Activated naive CD8-positive, alpha-beta T cell (primary cell): Measurements from ENCODE around the gene GPRIN3.
A peak's percentile ranks its signal among the peaks of the same experiment; 100 is the strongest.
"Not testable (repeated sequence)": the region's sequence is repeated elsewhere in the genome, so short reads cannot be mapped to it uniquely, and the experiment has no call there.

ENCODE experiments used
- H3K27ac Mint-ChIP-seq: one replicate; pipeline ENCODE4 v1.8.0; 2021; ENCODE audit warnings: mixed read lengths
- H3K27me3 Mint-ChIP-seq: one replicate; pipeline ENCODE4 v1.8.0; 2021; ENCODE audit warnings: mixed read lengths
- H3K36me3 Mint-ChIP-seq: one replicate; pipeline ENCODE4 v1.8.0; 2021; ENCODE audit warnings: mixed read lengths
- H3K4me1 Mint-ChIP-seq: one replicate; pipeline ENCODE4 v1.8.0; 2021; ENCODE audit warnings: low read depth, mixed read lengths
- H3K4me3 Mint-ChIP-seq: one replicate; pipeline ENCODE4 v1.8.0; 2021; ENCODE audit warnings: mild to moderate bottlenecking, mixed read lengths
- H3K9me3 Mint-ChIP-seq: one replicate; pipeline ENCODE4 v1.8.0; 2021; ENCODE audit warnings: low read depth, mixed read lengths

The GPRIN3 gene

GRCh38 chr4:89268679-89269078, 38.9 kb downstream of the GPRIN3 start:
- H3K4me3 Mint-ChIP-seq, result no peak overlapping the region
- no peak overlapping the region for H3K27ac Mint-ChIP-seq
- peaks cover 7% of the 10 kb centered on the region for H3K9me3 Mint-ChIP-seq

DNA sequence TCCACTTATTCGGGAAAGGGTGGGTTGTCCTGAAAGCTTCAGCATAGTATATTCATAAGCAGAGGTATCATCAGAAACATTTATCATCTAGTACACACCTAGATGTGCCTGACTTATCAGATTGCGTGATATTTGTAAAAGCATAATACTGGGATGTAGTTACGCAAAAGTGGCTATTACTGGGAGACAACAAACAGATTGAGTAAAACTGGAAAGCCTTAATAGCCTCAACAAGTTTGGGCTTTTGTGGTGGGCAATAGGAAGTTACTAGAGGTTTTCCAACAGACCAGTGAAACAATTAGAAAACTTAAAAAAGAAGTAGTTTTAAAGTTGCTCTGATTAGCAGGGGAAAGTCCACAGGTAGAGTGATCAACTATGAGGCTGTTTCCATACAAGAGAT, 39.8 kb downstream of the GPRIN3 start:
- no peak overlapping the region for H3K27ac Mint-ChIP-seq
- no peak overlapping the region for H3K4me3 Mint-ChIP-seq
- H3K4me1 Mint-ChIP-seq, result peaks cover 50% of the 10 kb centered on the region
- H3K27me3 Mint-ChIP-seq, result no peaks in the 10 kb centered on the region
- peaks cover 14% of the 10 kb centered on the region for H3K36me3 Mint-ChIP-seq
- H3K9me3 Mint-ChIP-seq, result peaks cover 7% of the 10 kb centered on the region

More at GRCh38 chr4:89268679-89269078, 38.9 kb downstream of the GPRIN3 start:
- Mint-ChIP-seq H3K36me3 (peaks cover 13% of the 10 kb centered on the region), H3K27me3 (no peaks in the 10 kb centered on the region), H3K4me1 (peaks cover 50% of the 10 kb centered on the region)

DNA sequence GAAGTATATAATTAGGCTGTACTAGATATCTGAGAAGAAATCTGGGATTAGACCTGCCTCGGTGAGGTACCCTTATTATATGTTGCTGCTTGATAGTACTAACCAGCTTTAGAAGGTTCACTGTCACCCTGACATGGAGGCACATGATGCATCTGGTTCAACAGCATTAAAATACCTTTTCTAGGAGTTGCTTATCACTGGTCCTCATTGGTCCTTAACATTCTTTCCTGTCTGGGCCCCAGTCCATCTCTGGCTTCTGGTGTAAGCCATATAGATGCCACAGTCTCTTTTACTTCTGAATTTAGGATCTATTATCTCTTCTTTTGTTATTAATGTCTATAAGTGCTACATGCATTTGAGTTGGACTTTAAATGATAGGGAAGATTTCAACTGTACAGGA, 40.2 kb downstream of the GPRIN3 start:
- Mint-ChIP-seq H3K9me3 (peaks cover 7% of the 10 kb centered on the region), H3K27me3 (no peaks in the 10 kb centered on the region), H3K36me3 (peaks cover 14% of the 10 kb centered on the region), H3K27ac (no peak overlapping the region), H3K4me3 (no peak overlapping the region), H3K4me1 (peaks cover 46% of the 10 kb centered on the region)

GRCh38 chr4:89266128-89266527, 41.5 kb downstream of the GPRIN3 start:
- Mint-ChIP-seq H3K36me3 (peaks cover 14% of the 10 kb centered on the region), H3K9me3 (peaks cover 7% of the 10 kb centered on the region), H3K27ac (no peak overlapping the region), H3K4me1 (peaks cover 45% of the 10 kb centered on the region), H3K27me3 (no peaks in the 10 kb centered on the region), H3K4me3 (no peak overlapping the region)

DNA sequence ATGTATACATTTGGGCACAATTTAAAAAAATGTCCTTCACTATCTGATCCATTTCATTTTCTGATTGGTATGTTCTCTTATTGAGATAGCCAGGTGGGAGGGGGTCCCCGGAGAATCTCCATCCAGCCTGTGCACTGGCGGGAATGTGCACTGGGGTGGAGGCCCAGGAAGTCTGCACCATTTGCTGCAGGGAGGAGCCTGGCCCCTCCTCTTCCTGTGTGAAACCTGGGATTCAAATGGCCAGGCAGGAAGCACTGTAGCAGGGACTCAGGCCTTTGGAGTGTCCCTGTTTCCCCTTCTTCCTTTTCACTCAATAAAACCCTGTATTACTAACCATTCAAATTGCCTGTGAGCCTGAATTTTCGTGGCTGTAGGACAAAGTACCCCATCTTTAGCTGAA, 44.3 kb downstream of the GPRIN3 start:
- peaks cover 7% of the 10 kb centered on the region for H3K9me3 Mint-ChIP-seq
- H3K4me1 Mint-ChIP-seq, result peaks cover 55% of the 10 kb centered on the region
- peaks cover 8% of the 10 kb centered on the region for H3K36me3 Mint-ChIP-seq
- no peak overlapping the region for H3K27ac Mint-ChIP-seq
- no peak overlapping the region for H3K4me3 Mint-ChIP-seq
- no peaks in the 10 kb centered on the region for H3K27me3 Mint-ChIP-seq

GRCh38 chr4:89259301-89260028, 48.1 kb downstream of the GPRIN3 start:
- no peak overlapping the region for H3K4me3 Mint-ChIP-seq
- H3K9me3 Mint-ChIP-seq, result peaks cover 4% of the 10 kb centered on the region
- peaks cover 74% of the 10 kb centered on the region for H3K4me1 Mint-ChIP-seq
- no peaks in the 10 kb centered on the region for H3K27me3 Mint-ChIP-seq
- H3K27ac Mint-ChIP-seq, result peak overlapping the region; percentile 59
- peaks cover 5% of the 10 kb centered on the region for H3K36me3 Mint-ChIP-seq

DNA sequence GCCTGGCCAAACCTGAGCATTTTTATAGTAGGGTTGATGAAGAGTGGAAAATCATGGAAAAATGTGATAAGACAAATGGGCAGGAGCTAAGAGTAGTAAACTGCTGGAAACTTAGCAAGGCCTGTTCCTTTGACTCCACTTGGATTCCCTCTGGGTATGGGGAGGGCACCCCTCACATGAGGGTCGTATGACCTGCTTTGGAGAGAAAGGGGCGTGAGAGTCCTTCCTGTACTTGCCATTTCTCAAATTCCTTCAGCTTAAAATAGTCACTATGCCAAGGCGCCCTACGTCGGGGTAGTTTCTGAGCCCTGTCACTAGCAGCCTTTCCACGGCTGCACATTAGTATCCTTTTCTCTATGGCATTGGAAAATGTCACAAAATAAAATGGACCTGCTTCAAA, 49.1 kb downstream of the GPRIN3 start:
- no peaks in the 10 kb centered on the region for H3K9me3 Mint-ChIP-seq
- peaks cover 68% of the 10 kb centered on the region for H3K4me1 Mint-ChIP-seq
- no peaks in the 10 kb centered on the region for H3K36me3 Mint-ChIP-seq
- H3K4me3 Mint-ChIP-seq, result no peak overlapping the region
- H3K27me3 Mint-ChIP-seq, result no peaks in the 10 kb centered on the region
- H3K27ac Mint-ChIP-seq, result peak overlapping the region; percentile 4

GRCh38 chr4:89257376-89257775, 50.2 kb downstream of the GPRIN3 start:
- Mint-ChIP-seq H3K4me3 (no peak overlapping the region), H3K4me1 (peaks cover 69% of the 10 kb centered on the region), H3K27ac (peak overlapping the region; percentile 84), H3K9me3 (no peaks in the 10 kb centered on the region), H3K36me3 (no peaks in the 10 kb centered on the region), H3K27me3 (no peaks in the 10 kb centered on the region)

- H3K4me3 Mint-ChIP-seq, result no peak overlapping the region
- no peaks in the 10 kb centered on the region for H3K9me3 Mint-ChIP-seq
- peak overlapping the region; percentile 84 for H3K27ac Mint-ChIP-seq
- no peaks in the 10 kb centered on the region for H3K36me3 Mint-ChIP-seq
- no peaks in the 10 kb centered on the region for H3K27me3 Mint-ChIP-seq
- H3K4me1 Mint-ChIP-seq, result peaks cover 70% of the 10 kb centered on the region
These were observed 51.3 kb downstream of the GPRIN3 start for GRCh38 chr4:89256203-89256800.

DNA sequence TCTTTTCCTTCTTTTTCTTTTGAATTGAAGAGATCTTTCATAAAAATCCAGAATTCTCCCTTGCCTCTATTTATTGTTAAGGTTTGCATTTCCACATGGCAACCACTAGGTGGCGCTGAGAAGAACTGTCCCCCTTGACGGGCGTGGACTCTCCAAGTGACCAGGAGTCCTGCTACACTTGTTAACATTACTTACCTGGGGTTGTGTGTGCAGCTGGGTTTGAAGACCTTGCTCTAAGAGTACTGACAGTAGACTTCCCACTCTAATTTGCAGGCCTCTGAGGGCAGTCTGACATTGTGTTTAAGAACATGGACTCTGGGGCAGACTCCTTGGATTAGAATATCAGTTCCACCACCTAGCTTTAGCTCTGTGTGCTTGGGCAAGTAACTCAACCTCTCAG, 52.8 kb downstream of the GPRIN3 start:
- Mint-ChIP-seq H3K4me1 (peaks cover 58% of the 10 kb centered on the region), H3K9me3 (no peaks in the 10 kb centered on the region), H3K36me3 (no peaks in the 10 kb centered on the region), H3K27me3 (no peaks in the 10 kb centered on the region), H3K4me3 (no peak overlapping the region), H3K27ac (peak overlapping the region; percentile 17)

GRCh38 chr4:89254347-89254746, 53.3 kb downstream of the GPRIN3 start:
- not testable (repeated sequence) for H3K27ac Mint-ChIP-seq, H3K4me3 Mint-ChIP-seq, H3K27me3 Mint-ChIP-seq, H3K9me3 Mint-ChIP-seq, H3K36me3 Mint-ChIP-seq
- peaks cover 54% of the 10 kb centered on the region for H3K4me1 Mint-ChIP-seq

DNA sequence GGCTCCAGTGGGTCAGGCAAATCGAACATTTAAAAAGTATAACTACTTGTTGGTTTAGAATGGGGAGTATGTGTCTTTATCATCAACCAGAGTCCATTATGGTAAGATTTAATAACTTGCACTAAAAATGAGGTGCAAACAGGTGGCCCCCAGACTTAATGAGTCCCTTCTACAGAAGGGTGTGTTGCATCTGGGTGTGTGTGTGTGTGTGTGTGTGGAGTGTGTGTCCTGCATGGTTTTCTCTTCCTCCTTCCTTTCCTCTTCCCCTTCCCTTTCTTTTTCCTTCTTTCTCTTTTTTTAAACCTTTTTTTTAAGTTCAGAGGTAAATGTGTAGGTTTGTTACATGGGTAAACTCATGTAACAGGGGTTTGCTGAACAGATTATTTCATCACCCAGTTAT, 53.7 kb downstream of the GPRIN3 start:
- Mint-ChIP-seq H3K27me3 (no peaks in the 10 kb centered on the region), H3K4me3 (no peak overlapping the region), H3K9me3 (no peaks in the 10 kb centered on the region), H3K4me1 (peaks cover 52% of the 10 kb centered on the region), H3K27ac (peak overlapping the region; percentile 34), H3K36me3 (peaks cover 3% of the 10 kb centered on the region)

DNA sequence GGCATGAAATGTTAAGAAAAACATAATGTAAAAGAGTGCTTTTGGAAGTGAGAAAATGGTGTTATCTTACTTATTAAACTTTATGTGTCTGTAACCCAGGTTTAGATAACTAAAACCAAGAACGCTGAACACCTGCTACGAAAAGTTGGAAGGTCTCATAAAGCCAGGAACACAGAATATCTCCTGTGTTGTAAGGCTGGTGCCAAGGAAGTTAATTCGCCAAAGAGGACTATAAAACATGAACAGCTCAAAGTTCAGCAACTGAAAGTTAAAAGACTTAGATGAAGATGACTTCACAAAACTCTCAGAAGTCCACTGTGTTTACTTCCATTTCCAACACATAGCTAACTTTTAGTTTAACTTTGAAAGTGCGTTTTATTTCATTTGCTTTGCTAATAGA, 54.3 kb downstream of the GPRIN3 start:
- Mint-ChIP-seq H3K27ac (no peak overlapping the region), H3K4me1 (peaks cover 47% of the 10 kb centered on the region), H3K9me3 (no peaks in the 10 kb centered on the region), H3K27me3 (no peaks in the 10 kb centered on the region), H3K36me3 (peaks cover 3% of the 10 kb centered on the region), H3K4me3 (no peak overlapping the region)

- Mint-ChIP-seq H3K4me3 (no peak overlapping the region), H3K27ac (no peak overlapping the region), H3K9me3 (no peaks in the 10 kb centered on the region), H3K4me1 (peaks cover 32% of the 10 kb centered on the region), H3K27me3 (no peaks in the 10 kb centered on the region), H3K36me3 (peaks cover 13% of the 10 kb centered on the region)
These were observed 56.2 kb downstream of the GPRIN3 start for GRCh38 chr4:89251396-89251795.

GRCh38 chr4:89249716-89250361, 57.8 kb downstream of the GPRIN3 start:
- Mint-ChIP-seq H3K9me3 (no peaks in the 10 kb centered on the region), H3K27ac (no peak overlapping the region), H3K36me3 (peaks cover 18% of the 10 kb centered on the region)

More at GRCh38 chr4:89249716-89250361, 57.8 kb downstream of the GPRIN3 start:
- Mint-ChIP-seq H3K4me3 (no peak overlapping the region), H3K27me3 (no peaks in the 10 kb centered on the region), H3K4me1 (peaks cover 25% of the 10 kb centered on the region)
